Measurements from ENCODE around the gene SHH.

DNA sequence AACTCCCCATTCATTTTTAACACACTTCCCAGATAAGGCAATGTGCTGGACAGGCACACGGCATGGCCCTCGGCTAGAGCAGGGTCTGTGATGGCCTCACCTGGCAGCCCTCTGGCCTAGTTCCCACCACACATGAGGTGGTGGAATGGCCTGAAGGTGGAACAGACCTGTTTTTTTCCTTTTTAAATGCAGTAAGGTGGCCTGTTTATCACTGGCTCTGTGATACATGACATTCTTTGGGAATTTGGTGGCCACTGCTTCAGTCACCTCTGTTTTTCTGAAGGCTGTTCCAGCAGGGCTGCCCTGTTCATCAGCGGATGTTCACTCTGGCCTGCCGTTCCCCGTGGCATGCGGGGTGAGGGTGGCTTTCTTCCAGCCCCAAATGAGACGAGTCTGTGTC lies 36.6 kb downstream of the SHH start:
- TF ChIP-seq, protein P1, sequence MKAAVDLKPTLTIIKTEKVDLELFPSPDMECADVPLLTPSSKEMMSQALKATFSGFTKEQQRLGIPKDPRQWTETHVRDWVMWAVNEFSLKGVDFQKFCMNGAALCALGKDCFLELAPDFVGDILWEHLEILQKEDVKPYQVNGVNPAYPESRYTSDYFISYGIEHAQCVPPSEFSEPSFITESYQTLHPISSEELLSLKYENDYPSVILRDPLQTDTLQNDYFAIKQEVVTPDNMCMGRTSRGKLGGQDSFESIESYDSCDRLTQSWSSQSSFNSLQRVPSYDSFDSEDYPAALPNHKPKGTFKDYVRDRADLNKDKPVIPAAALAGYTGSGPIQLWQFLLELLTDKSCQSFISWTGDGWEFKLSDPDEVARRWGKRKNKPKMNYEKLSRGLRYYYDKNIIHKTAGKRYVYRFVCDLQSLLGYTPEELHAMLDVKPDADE (IDR thresholded peaks at IDR 0.05), result no peak
- TF ChIP-seq, protein P2, sequence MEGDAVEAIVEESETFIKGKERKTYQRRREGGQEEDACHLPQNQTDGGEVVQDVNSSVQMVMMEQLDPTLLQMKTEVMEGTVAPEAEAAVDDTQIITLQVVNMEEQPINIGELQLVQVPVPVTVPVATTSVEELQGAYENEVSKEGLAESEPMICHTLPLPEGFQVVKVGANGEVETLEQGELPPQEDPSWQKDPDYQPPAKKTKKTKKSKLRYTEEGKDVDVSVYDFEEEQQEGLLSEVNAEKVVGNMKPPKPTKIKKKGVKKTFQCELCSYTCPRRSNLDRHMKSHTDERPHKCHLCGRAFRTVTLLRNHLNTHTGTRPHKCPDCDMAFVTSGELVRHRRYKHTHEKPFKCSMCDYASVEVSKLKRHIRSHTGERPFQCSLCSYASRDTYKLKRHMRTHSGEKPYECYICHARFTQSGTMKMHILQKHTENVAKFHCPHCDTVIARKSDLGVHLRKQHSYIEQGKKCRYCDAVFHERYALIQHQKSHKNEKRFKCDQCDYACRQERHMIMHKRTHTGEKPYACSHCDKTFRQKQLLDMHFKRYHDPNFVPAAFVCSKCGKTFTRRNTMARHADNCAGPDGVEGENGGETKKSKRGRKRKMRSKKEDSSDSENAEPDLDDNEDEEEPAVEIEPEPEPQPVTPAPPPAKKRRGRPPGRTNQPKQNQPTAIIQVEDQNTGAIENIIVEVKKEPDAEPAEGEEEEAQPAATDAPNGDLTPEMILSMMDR (conservative IDR thresholded peaks at IDR 0.05; ENCODE audit: low read depth in 2 of 2), result no peak
- TF ChIP-seq NANOG (IDR thresholded peaks at IDR 0.05; ENCODE audit: borderline replicate concordance), result no peak

Data from GM23338 (cell line).